WTC11 (cell line): ENCODE results near the gene CRYBB1. TPM values are rescaled to one million over a fixed set of nuclear protein-coding genes. Genes with fewer than 3 reads are reported as not detected.

ENCODE experiments used
- ATAC-seq: fragments of 200-7000 bp; cut with Tn5 transposase; 2 replicates; pipeline ENCODE4 v1.10.0; 2021; ENCODE audit warnings: mild to moderate bottlenecking, moderate library complexity
- CTCF ChIA-PET: fragments of 300-600 bp; sonication (Branson Sonifier 250); formaldehyde crosslinking; loops from one replicate; lab custom pipeline; 2021; ENCODE audit warnings: antibody characterized with exemption; lab: Charles Lee
- POLR2A ChIA-PET: fragments of 350-600 bp; sonication (Branson Sonifier 250); formaldehyde crosslinking; loops from one replicate; lab custom pipeline; 2021; ENCODE audit warnings: antibody characterized with exemption; lab: Charles Lee
- DNase-seq: peaks from one replicate; pipeline ENCODE4 v3.0.0; 2021; ENCODE audit warnings: low spot score
- H3K27ac Mint-ChIP-seq: 2 replicates; pipeline ENCODE4 v1.8.0; 2021; ENCODE audit warnings: mixed read lengths
- H3K27me3 Mint-ChIP-seq: 2 replicates; pipeline ENCODE4 v1.8.0; 2021; ENCODE audit warnings: low read depth, mild to moderate bottlenecking, moderate library complexity, mixed read lengths
- H3K36me3 Mint-ChIP-seq: 2 replicates; pipeline ENCODE4 v1.8.0; 2021; ENCODE audit warnings: mixed read lengths
- H3K4me1 Mint-ChIP-seq: 2 replicates; pipeline ENCODE4 v1.8.0; 2022; ENCODE audit warnings: mixed read lengths
- H3K4me3 Mint-ChIP-seq: 2 replicates; pipeline ENCODE4 v1.8.0; 2021; ENCODE audit warnings: mild to moderate bottlenecking, moderate library complexity, mixed read lengths
- H3K9me3 Mint-ChIP-seq: 2 replicates; pipeline ENCODE4 v1.8.0; 2021; ENCODE audit warnings: mixed read lengths
- GTF2I ChIP-seq: fragments of 250-450 bp; sonication (Bioruptor Pico); conservative IDR thresholded peaks from 2 replicates; pipeline ENCODE4 v1.4.0; 2021; ENCODE audit warnings: mild to moderate bottlenecking
- JAZF1 ChIP-seq: fragments of 250-450 bp; sonication (Bioruptor Pico); IDR thresholded peaks from 2 replicates; pipeline ENCODE4 v1.9.0; 2021; ENCODE audit warnings: moderate library complexity, mild to moderate bottlenecking, inconsistent platforms
- RELA ChIP-seq: sonication (generic); formaldehyde crosslinking; IDR thresholded peaks from 2 replicates; pipeline ENCODE4 v1.8.1; 2022; ENCODE audit warnings: missing genetic modification reagents, mild to moderate bottlenecking, borderline replicate concordance
- SP1 ChIP-seq: sonication (generic); formaldehyde crosslinking; conservative IDR thresholded peaks from 2 replicates; pipeline ENCODE4 v1.8.1; 2022; ENCODE audit warnings: missing genetic modification reagents
- ZNF232 ChIP-seq: sonication (generic); formaldehyde crosslinking; IDR thresholded peaks from 2 replicates; pipeline ENCODE4 v1.8.0; 2022; ENCODE audit warnings: mild to moderate bottlenecking, missing genetic modification reagents
- ZNF263 ChIP-seq: sonication (generic); formaldehyde crosslinking; IDR thresholded peaks from 2 replicates; pipeline ENCODE4 v1.8.1; 2022; ENCODE audit warnings: low read depth, mild to moderate bottlenecking, moderate library complexity, missing genetic modification reagents
- total RNA-seq: library from RNA; stranded (reverse); gene quantifications from 3 replicates; pipeline ENCODE4 v1.2.3, GENCODE V29; 2021
- TF ChIP-seq, protein P1 (sequence below): sonication (generic); formaldehyde crosslinking; IDR thresholded peaks from 2 replicates; pipeline ENCODE4 v1.8.1; 2023; ENCODE audit warnings: mild to moderate bottlenecking, missing genetic modification reagents, borderline replicate concordance
- TF ChIP-seq, protein P2 (sequence below): fragments of 250-450 bp; sonication (Bioruptor Pico); IDR thresholded peaks from 2 replicates; pipeline ENCODE4 v1.9.0; 2021; ENCODE audit warnings: mild to moderate bottlenecking, borderline replicate concordance
- TF ChIP-seq, protein P3 (sequence below): sonication (generic); formaldehyde crosslinking; IDR thresholded peaks from 2 replicates; pipeline ENCODE4 v1.8.0; 2023; ENCODE audit warnings: missing genetic modification reagents, mild to moderate bottlenecking, borderline replicate concordance
- TF ChIP-seq, protein P4 (sequence below): fragments of 250-450 bp; sonication (Bioruptor Pico); IDR thresholded peaks from 2 replicates; pipeline ENCODE4 v1.9.0; 2021; ENCODE audit warnings: mild to moderate bottlenecking
- TF ChIP-seq, protein P5 (sequence below): sonication (generic); formaldehyde crosslinking; IDR thresholded peaks from 2 replicates; pipeline ENCODE4 v1.8.0; 2022; ENCODE audit warnings: mild to moderate bottlenecking, missing genetic modification reagents

The CRYBB1 gene
- total RNA-seq, 1 experiment from 2014 or later: 4.0 TPM

DNA sequence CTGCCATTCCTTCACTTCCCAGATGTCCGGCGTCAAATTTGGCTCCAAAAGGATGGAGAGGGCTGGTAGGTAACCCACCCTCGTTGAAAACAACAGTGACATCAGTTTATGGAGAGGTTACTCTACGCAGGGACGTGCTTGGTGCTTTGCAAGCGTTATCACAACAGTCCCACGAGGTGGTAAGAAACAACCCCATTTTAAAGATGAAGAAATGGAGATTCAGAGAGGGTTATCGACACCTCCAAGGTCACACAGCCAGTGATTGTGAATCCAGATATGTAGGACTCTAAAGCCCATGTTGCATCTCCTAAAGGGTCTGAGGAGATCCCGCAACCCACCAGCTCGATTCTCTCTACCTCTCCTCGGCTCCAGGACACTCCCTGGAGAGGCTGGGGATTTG is 40.3 kb upstream of the CRYBB1 start:
- ChIA-PET CTCF (interaction anchor here (1.2 to 2.0 kb wide), 3 partner anchors 15 to 298 kb away, joined by 3 to 7 read pairs (median 5); no protein-coding TSS in a partner anchor), POLR2A (no interaction called here)
- TF ChIP-seq ZNF232 (no peak), GTF2I (CRISPR knock-in tag) (peak; percentile 88), SP1 (CRISPR knock-in tag) (no peak)
- TF ChIP-seq, protein P1, sequence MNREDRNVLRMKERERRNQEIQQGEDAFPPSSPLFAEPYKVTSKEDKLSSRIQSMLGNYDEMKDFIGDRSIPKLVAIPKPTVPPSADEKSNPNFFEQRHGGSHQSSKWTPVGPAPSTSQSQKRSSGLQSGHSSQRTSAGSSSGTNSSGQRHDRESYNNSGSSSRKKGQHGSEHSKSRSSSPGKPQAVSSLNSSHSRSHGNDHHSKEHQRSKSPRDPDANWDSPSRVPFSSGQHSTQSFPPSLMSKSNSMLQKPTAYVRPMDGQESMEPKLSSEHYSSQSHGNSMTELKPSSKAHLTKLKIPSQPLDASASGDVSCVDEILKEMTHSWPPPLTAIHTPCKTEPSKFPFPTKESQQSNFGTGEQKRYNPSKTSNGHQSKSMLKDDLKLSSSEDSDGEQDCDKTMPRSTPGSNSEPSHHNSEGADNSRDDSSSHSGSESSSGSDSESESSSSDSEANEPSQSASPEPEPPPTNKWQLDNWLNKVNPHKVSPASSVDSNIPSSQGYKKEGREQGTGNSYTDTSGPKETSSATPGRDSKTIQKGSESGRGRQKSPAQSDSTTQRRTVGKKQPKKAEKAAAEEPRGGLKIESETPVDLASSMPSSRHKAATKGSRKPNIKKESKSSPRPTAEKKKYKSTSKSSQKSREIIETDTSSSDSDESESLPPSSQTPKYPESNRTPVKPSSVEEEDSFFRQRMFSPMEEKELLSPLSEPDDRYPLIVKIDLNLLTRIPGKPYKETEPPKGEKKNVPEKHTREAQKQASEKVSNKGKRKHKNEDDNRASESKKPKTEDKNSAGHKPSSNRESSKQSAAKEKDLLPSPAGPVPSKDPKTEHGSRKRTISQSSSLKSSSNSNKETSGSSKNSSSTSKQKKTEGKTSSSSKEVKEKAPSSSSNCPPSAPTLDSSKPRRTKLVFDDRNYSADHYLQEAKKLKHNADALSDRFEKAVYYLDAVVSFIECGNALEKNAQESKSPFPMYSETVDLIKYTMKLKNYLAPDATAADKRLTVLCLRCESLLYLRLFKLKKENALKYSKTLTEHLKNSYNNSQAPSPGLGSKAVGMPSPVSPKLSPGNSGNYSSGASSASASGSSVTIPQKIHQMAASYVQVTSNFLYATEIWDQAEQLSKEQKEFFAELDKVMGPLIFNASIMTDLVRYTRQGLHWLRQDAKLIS (CRISPR knock-in tag): no peak
- TF ChIP-seq, protein P2, sequence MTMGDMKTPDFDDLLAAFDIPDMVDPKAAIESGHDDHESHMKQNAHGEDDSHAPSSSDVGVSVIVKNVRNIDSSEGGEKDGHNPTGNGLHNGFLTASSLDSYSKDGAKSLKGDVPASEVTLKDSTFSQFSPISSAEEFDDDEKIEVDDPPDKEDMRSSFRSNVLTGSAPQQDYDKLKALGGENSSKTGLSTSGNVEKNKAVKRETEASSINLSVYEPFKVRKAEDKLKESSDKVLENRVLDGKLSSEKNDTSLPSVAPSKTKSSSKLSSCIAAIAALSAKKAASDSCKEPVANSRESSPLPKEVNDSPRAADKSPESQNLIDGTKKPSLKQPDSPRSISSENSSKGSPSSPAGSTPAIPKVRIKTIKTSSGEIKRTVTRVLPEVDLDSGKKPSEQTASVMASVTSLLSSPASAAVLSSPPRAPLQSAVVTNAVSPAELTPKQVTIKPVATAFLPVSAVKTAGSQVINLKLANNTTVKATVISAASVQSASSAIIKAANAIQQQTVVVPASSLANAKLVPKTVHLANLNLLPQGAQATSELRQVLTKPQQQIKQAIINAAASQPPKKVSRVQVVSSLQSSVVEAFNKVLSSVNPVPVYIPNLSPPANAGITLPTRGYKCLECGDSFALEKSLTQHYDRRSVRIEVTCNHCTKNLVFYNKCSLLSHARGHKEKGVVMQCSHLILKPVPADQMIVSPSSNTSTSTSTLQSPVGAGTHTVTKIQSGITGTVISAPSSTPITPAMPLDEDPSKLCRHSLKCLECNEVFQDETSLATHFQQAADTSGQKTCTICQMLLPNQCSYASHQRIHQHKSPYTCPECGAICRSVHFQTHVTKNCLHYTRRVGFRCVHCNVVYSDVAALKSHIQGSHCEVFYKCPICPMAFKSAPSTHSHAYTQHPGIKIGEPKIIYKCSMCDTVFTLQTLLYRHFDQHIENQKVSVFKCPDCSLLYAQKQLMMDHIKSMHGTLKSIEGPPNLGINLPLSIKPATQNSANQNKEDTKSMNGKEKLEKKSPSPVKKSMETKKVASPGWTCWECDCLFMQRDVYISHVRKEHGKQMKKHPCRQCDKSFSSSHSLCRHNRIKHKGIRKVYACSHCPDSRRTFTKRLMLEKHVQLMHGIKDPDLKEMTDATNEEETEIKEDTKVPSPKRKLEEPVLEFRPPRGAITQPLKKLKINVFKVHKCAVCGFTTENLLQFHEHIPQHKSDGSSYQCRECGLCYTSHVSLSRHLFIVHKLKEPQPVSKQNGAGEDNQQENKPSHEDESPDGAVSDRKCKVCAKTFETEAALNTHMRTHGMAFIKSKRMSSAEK (CRISPR knock-in tag): no peak
- peaks cover 29% of the 10 kb centered on the region for H3K4me1 Mint-ChIP-seq
- H3K4me3 Mint-ChIP-seq: peak overlapping the region; percentile 93
- H3K27me3 Mint-ChIP-seq: peaks cover 19% of the 10 kb centered on the region
- no peak for DNase-seq
- H3K9me3 Mint-ChIP-seq: no peaks in the 10 kb centered on the region
- ATAC-seq: peak; percentile 12
- H3K36me3 Mint-ChIP-seq: peaks cover 9% of the 10 kb centered on the region
- H3K27ac Mint-ChIP-seq: peak overlapping the region; percentile 89

DNA sequence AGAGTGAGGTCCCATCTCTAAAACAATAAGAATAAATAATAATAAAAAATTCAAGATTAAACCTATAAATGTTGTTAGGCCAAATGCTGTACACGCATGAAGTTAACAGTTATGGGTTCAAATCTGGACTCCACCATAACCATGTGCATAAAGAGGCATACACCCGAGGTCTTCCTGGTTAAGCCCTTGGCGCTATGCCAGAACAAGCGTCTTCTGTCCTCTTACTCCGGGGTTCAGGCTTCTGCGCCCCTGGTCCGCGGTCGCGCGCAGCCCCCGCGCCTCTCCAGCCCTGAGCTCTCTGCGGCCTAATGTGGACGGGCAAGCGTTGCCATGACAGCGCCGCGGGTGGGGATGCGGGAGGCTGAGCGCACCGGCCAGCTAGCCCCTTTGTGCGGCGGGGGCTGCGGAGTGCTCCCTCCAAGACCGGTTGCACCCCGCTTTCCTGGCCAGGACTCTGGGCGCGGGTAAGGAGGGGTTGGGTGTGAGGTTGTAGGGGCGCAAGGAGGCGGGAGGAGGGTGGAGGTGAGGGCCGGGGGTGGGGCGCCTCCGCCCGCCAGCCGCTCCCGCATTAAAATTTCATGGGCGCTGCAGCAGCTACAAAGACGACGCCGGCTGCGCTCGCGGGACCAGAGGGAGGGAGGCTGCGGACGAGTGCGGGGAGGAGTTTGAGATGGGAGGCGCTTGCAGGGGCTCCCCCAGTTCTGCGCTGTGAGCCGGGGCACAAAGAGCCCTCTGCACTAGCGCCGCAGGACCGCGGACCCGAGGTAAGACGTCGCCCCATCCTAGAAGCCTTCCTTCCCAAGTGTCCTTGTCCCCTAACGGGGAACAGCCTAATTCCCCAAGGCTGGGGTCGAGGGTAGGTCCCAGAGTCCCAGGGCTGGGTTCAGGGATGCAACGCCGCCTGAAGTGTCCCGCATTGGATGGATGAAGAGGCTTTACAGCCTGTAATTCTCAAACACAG is 39.3 kb upstream of the CRYBB1 start, which contains the start of gene MIAT:
Gene MIAT (plus strand): TSS at position 698 of the 961 bp plus-strand sequence.
- no peaks in the 10 kb centered on the region for H3K9me3 Mint-ChIP-seq
- peak; percentile 81 for DNase-seq
- ChIA-PET POLR2A (interaction anchor here (0.5 to 1.6 kb wide), 6 partner anchors 8 to 175 kb away, joined by 3 to 7 read pairs (median 4); partner anchors contain the start of genes HPS4 and SRRD), CTCF (interaction anchor here (0.9 to 1.7 kb wide), 9 partner anchors 8 to 297 kb away, joined by 3 to 10 read pairs (median 4); partner anchors contain the start of gene TFIP11)
- peak; percentile 42 for ATAC-seq
- no peaks in the 10 kb centered on the region; the same call in 1 of the 2 replicates for H3K36me3 Mint-ChIP-seq
- peak within 1 kb of the TSS; percentile 93 for H3K4me3 Mint-ChIP-seq
- H3K4me1 Mint-ChIP-seq: peaks cover 26% of the 10 kb centered on the region
- no peak for TF ChIP-seq JAZF1 (CRISPR knock-in tag)
- TF ChIP-seq, protein P3, sequence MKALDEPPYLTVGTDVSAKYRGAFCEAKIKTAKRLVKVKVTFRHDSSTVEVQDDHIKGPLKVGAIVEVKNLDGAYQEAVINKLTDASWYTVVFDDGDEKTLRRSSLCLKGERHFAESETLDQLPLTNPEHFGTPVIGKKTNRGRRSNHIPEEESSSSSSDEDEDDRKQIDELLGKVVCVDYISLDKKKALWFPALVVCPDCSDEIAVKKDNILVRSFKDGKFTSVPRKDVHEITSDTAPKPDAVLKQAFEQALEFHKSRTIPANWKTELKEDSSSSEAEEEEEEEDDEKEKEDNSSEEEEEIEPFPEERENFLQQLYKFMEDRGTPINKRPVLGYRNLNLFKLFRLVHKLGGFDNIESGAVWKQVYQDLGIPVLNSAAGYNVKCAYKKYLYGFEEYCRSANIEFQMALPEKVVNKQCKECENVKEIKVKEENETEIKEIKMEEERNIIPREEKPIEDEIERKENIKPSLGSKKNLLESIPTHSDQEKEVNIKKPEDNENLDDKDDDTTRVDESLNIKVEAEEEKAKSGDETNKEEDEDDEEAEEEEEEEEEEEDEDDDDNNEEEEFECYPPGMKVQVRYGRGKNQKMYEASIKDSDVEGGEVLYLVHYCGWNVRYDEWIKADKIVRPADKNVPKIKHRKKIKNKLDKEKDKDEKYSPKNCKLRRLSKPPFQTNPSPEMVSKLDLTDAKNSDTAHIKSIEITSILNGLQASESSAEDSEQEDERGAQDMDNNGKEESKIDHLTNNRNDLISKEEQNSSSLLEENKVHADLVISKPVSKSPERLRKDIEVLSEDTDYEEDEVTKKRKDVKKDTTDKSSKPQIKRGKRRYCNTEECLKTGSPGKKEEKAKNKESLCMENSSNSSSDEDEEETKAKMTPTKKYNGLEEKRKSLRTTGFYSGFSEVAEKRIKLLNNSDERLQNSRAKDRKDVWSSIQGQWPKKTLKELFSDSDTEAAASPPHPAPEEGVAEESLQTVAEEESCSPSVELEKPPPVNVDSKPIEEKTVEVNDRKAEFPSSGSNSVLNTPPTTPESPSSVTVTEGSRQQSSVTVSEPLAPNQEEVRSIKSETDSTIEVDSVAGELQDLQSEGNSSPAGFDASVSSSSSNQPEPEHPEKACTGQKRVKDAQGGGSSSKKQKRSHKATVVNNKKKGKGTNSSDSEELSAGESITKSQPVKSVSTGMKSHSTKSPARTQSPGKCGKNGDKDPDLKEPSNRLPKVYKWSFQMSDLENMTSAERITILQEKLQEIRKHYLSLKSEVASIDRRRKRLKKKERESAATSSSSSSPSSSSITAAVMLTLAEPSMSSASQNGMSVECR (CRISPR knock-in tag): 0 out of 2 replicates have a peak, but pooled peaks have one; percentile 46
- 0 out of 2 replicates have a peak, but pooled peaks have one; percentile 22 for TF ChIP-seq RELA (CRISPR knock-in tag)
- TF ChIP-seq ZNF263 (CRISPR knock-in tag): 0 out of 2 replicates have a peak, but pooled peaks have one; percentile 47
- TF ChIP-seq, protein P4, sequence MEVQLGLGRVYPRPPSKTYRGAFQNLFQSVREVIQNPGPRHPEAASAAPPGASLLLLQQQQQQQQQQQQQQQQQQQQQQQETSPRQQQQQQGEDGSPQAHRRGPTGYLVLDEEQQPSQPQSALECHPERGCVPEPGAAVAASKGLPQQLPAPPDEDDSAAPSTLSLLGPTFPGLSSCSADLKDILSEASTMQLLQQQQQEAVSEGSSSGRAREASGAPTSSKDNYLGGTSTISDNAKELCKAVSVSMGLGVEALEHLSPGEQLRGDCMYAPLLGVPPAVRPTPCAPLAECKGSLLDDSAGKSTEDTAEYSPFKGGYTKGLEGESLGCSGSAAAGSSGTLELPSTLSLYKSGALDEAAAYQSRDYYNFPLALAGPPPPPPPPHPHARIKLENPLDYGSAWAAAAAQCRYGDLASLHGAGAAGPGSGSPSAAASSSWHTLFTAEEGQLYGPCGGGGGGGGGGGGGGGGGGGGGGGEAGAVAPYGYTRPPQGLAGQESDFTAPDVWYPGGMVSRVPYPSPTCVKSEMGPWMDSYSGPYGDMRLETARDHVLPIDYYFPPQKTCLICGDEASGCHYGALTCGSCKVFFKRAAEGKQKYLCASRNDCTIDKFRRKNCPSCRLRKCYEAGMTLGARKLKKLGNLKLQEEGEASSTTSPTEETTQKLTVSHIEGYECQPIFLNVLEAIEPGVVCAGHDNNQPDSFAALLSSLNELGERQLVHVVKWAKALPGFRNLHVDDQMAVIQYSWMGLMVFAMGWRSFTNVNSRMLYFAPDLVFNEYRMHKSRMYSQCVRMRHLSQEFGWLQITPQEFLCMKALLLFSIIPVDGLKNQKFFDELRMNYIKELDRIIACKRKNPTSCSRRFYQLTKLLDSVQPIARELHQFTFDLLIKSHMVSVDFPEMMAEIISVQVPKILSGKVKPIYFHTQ (CRISPR knock-in tag): no peak
- TF ChIP-seq, protein P5, sequence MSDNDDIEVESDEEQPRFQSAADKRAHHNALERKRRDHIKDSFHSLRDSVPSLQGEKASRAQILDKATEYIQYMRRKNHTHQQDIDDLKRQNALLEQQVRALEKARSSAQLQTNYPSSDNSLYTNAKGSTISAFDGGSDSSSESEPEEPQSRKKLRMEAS (CRISPR knock-in tag): 0 out of 2 replicates have a peak, but pooled peaks have one; percentile 35
- H3K27me3 Mint-ChIP-seq: peaks cover 23% of the 10 kb centered on the region
- H3K27ac Mint-ChIP-seq: peak within 1 kb of the TSS; percentile 89
